ENCODE measurements around the gene TAX1BP1. TPM values are rescaled to one million over a fixed set of nuclear protein-coding genes. Genes with fewer than 3 reads are reported as not detected.

Gene TAX1BP1
- total RNA-seq, 1 experiment from 2014 or later, result 95.9 TPM

DNA sequence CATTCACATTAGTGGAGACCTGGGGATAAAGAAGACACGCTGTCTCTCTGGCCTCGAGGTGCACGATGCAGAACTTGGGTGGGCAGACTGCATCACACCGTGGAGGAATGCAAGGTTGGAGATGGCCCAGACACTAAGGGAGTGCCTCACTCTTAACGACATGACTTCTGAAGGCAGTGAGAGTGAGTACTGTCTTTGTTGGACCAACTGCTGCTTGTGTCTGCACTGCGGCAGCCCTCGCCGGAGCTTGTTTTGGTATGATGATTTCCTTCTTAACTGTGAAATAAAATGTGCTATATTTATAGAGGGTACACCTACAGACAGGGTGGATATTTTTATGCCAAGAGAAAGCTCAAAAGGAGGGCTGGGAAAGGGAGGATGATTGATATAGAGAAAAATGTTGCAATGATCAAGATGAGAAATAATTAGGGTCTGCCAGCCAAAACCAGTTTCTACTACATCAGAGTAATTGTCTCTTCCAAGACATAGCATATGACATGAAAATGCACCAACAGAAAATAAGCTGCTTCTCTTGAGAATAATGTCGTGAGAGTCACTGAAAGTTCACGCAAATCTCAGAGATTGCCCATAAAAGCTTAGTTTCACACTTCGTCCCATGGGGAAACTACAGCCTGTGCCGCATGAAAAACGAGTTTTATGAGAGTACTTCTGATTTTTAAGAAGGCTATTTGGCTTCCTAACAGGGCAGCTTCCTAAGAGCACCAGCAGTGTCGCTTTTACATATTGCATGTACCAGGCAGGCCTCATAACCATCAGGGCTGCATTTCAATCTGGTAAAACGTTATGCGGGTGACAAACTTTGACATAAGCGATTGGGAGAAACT is 127.1 kb downstream of the TAX1BP1 start:
- H3K36me3 Mint-ChIP-seq (ENCODE audit: insufficient read depth, unreplicated experiment), result no peaks in the 10 kb centered on the region
- intact Hi-C loops (cut with micrococcal nuclease), result no loop called here
- DNase-seq (ENCODE audit: unreplicated experiment), result no peak
- no TSS peak for BruUV-seq (replicated peaks)
- ChIA-PET CTCF (no interaction called here), POLR2A (no interaction called here)
- no peak overlapping the region for H3K4me3 Mint-ChIP-seq (ENCODE audit: unreplicated experiment)
- H3K27ac Mint-ChIP-seq (ENCODE audit: low read depth, unreplicated experiment), result no peak overlapping the region
- H3K9me3 Mint-ChIP-seq (ENCODE audit: unreplicated experiment), result no peaks in the 10 kb centered on the region
- no peaks in the 10 kb centered on the region for H3K27me3 Mint-ChIP-seq (ENCODE audit: insufficient read depth, unreplicated experiment)
- TF ChIP-seq, protein P1, sequence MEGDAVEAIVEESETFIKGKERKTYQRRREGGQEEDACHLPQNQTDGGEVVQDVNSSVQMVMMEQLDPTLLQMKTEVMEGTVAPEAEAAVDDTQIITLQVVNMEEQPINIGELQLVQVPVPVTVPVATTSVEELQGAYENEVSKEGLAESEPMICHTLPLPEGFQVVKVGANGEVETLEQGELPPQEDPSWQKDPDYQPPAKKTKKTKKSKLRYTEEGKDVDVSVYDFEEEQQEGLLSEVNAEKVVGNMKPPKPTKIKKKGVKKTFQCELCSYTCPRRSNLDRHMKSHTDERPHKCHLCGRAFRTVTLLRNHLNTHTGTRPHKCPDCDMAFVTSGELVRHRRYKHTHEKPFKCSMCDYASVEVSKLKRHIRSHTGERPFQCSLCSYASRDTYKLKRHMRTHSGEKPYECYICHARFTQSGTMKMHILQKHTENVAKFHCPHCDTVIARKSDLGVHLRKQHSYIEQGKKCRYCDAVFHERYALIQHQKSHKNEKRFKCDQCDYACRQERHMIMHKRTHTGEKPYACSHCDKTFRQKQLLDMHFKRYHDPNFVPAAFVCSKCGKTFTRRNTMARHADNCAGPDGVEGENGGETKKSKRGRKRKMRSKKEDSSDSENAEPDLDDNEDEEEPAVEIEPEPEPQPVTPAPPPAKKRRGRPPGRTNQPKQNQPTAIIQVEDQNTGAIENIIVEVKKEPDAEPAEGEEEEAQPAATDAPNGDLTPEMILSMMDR (IDR thresholded peaks at IDR 0.05; ENCODE audit: unreplicated experiment), result no peak
- peaks cover 7% of the 10 kb centered on the region for H3K4me1 Mint-ChIP-seq (ENCODE audit: insufficient read depth, unreplicated experiment)

DNA sequence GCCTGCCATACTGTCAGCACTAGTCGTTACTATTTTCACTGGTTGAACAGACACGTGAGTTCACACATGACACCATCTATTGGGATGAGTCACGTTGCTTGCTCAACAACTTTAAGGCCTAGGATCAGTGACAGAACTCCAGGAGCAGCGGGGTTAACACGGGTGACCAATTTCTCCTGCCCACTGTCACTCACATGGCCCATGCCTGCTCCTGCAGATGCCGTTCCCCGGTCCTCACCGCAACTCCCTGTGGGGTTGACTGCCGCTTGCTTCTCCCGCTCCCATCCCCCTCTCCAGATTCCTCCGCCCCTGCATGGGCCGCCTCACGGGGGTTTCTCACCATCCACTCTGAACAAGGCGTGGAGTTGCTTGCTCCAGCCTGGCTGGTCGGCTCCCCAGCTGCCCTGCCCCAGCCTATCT is 128.2 kb downstream of the TAX1BP1 start:
- Mint-ChIP-seq H3K27me3 (ENCODE audit: insufficient read depth, unreplicated experiment) (no peaks in the 10 kb centered on the region), H3K36me3 (ENCODE audit: insufficient read depth, unreplicated experiment) (no peaks in the 10 kb centered on the region), H3K4me1 (ENCODE audit: insufficient read depth, unreplicated experiment) (peaks cover 7% of the 10 kb centered on the region), H3K27ac (ENCODE audit: low read depth, unreplicated experiment) (no peak overlapping the region), H3K9me3 (ENCODE audit: unreplicated experiment) (no peaks in the 10 kb centered on the region), H3K4me3 (ENCODE audit: unreplicated experiment) (no peak overlapping the region)
- CTCF ChIA-PET, result no interaction called here
- intact Hi-C loops (cut with micrococcal nuclease), result no loop called here
- DNase-seq (ENCODE audit: unreplicated experiment), result peak; percentile 64
- POLR2A ChIA-PET, result interaction anchor here (0.6 kb wide), 1 partner anchor 770 kb away, joined by 4 read pairs; no protein-coding TSS in a partner anchor
- BruUV-seq (replicated peaks), result no TSS peak
- TF ChIP-seq, protein P1 (IDR thresholded peaks at IDR 0.05; ENCODE audit: unreplicated experiment), result no peak

- Mint-ChIP-seq H3K27ac (ENCODE audit: low read depth, unreplicated experiment) (no peak overlapping the region), H3K4me1 (ENCODE audit: insufficient read depth, unreplicated experiment) (peaks cover 6% of the 10 kb centered on the region), H3K4me3 (ENCODE audit: unreplicated experiment) (no peak overlapping the region), H3K9me3 (ENCODE audit: unreplicated experiment) (no peaks in the 10 kb centered on the region), H3K27me3 (ENCODE audit: insufficient read depth, unreplicated experiment) (no peaks in the 10 kb centered on the region), H3K36me3 (ENCODE audit: insufficient read depth, unreplicated experiment) (no peaks in the 10 kb centered on the region)
- ChIA-PET POLR2A (no interaction called here), CTCF (interaction anchor here (0.6 kb wide), 1 partner anchor 53 kb away, joined by 4 read pairs; no protein-coding TSS in a partner anchor)
- BruUV-seq (replicated peaks), result no TSS peak
- no peak for DNase-seq (ENCODE audit: unreplicated experiment)
- intact Hi-C loops (cut with micrococcal nuclease), result no loop called here
- TF ChIP-seq, protein P1 (IDR thresholded peaks at IDR 0.05; ENCODE audit: unreplicated experiment), result no peak
These were observed 129.1 kb downstream of the TAX1BP1 start for GRCh38 chr7:27869056-27869455.

DNA sequence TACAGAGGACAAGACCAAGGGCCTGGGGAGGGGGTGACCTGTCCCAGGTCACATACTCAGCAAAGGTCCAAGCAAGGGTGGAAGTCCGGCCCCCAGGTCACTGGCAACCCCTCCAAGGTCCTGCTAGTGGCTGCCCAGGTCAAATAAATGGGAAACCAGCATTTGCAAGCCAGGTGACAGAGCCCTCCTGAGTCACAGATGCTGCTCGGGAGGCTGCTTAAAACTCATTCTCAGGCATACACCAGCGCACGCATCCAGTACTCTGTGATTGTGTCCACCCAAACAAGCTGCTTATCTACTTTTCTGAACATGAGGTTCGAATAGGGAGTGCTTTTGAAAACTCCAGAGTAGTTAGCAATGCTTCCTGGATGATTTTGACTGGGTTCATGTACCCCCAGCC is 130.6 kb downstream of the TAX1BP1 start:
- Mint-ChIP-seq H3K27me3 (ENCODE audit: insufficient read depth, unreplicated experiment) (no peaks in the 10 kb centered on the region), H3K4me1 (ENCODE audit: insufficient read depth, unreplicated experiment) (peaks cover 20% of the 10 kb centered on the region), H3K9me3 (ENCODE audit: unreplicated experiment) (no peaks in the 10 kb centered on the region), H3K36me3 (ENCODE audit: insufficient read depth, unreplicated experiment) (no peaks in the 10 kb centered on the region), H3K4me3 (ENCODE audit: unreplicated experiment) (no peak overlapping the region), H3K27ac (ENCODE audit: low read depth, unreplicated experiment) (no peak overlapping the region)
- TF ChIP-seq, protein P1 (IDR thresholded peaks at IDR 0.05; ENCODE audit: unreplicated experiment), result no peak
- intact Hi-C loops (cut with micrococcal nuclease), result no loop called here
- DNase-seq (ENCODE audit: unreplicated experiment), result no peak
- no TSS peak for BruUV-seq (replicated peaks)
- CTCF ChIA-PET, result interaction anchor here (0.5 kb wide), 1 partner anchor 27 kb away, joined by 3 read pairs; no protein-coding TSS in a partner anchor
- POLR2A ChIA-PET, result no interaction called here

Data from MCF 10A (cell line).